GM12875 (cell line): Measurements from ENCODE around the gene CA7.

Experiments
- H3K4me3 ChIP-seq: one replicate; pipeline ENCODE4 v1.5.1; 2011; ENCODE audit warnings: low read depth, low read length, control low read depth
- TF ChIP-seq, protein P1 (sequence below): IDR thresholded peaks from 2 replicates; pipeline ENCODE4 v1.5.1; 2011; ENCODE audit warnings: low read depth, mild to moderate bottlenecking, control low read depth, inconsistent platforms, low read length, moderate library complexity, borderline replicate concordance; ENCODE audit not compliant: insufficient read depth

CA7 gene

DNA sequence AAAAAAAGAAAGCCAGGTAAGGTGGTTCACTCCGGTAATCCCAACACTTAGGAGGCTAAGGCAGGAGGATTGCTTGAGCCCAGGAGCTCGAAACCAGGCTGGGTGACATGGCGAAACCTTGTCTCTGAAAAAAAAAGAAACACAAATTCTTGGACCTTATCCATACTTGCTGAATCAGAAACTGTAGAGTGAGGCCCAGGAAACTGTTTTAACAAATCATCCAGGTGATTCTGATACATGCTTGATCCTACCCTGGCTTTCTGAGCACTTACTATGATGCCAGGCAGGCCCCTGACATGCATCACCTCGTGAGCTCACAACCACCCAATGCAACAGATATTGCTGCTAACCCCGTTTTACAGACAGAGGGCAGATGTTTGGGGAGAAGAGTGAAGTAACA, 9.5 kb upstream of the CA7 start:
- H3K4me3 ChIP-seq = no peak overlapping the region
- TF ChIP-seq, protein P1, sequence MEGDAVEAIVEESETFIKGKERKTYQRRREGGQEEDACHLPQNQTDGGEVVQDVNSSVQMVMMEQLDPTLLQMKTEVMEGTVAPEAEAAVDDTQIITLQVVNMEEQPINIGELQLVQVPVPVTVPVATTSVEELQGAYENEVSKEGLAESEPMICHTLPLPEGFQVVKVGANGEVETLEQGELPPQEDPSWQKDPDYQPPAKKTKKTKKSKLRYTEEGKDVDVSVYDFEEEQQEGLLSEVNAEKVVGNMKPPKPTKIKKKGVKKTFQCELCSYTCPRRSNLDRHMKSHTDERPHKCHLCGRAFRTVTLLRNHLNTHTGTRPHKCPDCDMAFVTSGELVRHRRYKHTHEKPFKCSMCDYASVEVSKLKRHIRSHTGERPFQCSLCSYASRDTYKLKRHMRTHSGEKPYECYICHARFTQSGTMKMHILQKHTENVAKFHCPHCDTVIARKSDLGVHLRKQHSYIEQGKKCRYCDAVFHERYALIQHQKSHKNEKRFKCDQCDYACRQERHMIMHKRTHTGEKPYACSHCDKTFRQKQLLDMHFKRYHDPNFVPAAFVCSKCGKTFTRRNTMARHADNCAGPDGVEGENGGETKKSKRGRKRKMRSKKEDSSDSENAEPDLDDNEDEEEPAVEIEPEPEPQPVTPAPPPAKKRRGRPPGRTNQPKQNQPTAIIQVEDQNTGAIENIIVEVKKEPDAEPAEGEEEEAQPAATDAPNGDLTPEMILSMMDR = no peak

DNA sequence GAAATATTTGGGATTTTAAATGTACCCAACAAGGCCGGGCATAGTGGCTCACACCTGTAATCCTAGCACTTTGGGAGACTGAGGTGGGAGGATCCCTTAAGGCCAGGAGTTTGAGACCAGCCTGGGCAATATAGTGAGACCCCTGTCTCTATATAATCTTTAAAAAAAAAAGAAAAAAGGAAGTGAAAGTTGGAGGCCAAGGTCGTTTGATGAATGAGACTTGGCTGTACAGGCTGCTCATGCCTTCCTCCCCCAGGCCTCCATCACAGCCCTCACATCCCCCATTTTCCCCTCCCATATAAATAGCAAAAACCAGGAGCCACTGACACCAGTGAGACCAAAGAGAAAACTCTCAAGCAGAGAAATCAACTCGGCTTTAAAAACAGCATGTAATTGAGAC, 3.3 kb upstream of the CA7 start:
- TF ChIP-seq, protein P1 = no peak
- H3K4me3 ChIP-seq = no peak overlapping the region

DNA sequence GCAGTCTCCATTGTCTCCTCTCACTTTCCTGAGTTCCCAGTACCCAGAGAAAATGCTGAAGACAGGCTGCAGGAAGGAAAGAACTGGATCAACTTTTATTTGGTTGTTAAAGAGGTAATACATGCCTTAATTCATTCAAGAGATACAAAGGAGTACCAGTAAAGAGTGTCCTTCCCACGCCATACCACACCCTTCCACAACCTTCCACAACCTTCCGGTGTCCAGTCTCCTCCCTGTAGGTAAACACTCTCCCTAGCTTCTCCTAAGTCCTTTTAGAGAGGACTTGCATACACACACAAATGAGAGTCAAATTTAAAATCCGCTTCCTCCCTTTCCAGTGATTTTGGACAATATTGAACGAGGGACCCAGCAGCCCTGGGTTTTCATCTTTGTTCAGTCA, 2.8 kb upstream of the CA7 start:
- no peak overlapping the region for H3K4me3 ChIP-seq
- TF ChIP-seq, protein P1 = no peak

DNA sequence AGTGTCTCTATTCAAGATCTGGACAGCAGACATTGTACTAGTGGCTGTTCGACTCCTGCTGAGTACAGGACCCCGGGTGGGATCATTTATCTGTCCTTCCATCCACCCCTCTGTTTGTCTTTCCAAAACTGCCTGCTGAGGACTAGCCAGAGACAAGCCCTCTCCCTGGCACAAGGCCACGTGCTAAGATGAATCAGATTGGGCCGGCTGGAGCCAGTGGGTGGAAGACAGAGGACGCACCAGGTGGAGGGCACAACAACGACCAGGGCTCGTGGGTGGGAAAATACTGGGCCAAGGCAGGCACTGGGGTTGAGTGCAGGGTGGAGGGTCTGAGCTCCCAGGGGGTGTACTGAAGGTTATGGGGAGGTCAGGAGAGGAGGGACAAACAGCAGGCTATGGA, 1.4 kb upstream of the CA7 start:
- TF ChIP-seq, protein P1 = no peak
- no peak overlapping the region for H3K4me3 ChIP-seq

DNA sequence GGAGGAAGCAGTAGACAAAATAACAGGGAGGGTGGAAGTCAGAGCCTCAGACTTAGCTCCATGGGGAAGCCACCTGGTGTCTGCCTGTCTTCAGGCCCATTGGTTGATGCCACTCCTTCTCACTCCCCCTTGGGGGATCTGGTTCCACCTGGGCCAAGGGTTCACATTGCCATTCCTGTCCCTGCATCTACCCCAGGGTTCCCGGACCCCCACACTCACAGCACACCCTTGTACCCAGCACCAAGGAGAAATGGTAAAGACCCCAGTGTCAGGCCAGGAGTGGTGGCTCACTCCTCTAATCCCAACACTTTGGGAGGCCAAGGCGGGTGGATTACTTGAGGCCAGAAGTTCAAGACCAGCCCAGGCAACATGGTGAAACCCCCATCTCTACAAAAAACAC, 1.0 kb upstream of the CA7 start:
- TF ChIP-seq, protein P1 = no peak
- no peak overlapping the region for H3K4me3 ChIP-seq

DNA sequence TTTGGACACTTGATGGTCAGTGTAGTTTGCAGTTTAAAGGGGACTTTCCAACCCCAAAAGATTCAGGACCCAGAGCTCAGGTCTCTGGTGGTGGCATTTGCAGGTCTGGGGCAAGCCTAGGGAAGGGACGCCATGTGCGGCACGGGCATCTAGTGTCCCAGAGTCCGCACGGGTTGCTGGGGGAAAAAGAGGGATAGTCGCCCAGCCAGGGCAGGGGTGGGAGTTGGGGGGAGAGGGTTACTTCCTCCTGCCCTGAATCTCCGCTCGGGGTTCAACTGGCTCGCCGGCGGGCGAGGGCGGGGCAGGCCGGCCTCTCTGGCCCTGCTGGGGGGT, 239 bp upstream of the CA7 start:
- H3K4me3 ChIP-seq = no peak overlapping the region
- TF ChIP-seq, protein P1 = no peak

DNA sequence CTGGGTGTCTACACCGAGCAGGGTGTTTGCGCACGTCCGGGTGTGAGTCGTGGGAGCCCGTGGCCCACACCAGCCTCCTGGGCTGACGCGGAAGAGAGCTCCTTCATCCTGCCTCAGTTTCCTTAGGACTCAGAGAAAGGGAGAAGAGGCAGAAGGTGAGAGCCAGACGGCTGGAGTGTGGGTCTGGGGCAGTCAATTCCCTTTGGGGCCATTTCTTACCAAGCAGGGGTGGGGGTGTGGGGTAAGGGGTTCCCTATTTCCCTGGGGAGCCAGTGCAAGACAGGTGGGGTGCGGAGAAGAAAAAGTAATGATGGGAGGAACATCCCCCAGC, 831 bp downstream of the CA7 start:
- TF ChIP-seq, protein P1 = no peak
- no peak overlapping the region for H3K4me3 ChIP-seq

DNA sequence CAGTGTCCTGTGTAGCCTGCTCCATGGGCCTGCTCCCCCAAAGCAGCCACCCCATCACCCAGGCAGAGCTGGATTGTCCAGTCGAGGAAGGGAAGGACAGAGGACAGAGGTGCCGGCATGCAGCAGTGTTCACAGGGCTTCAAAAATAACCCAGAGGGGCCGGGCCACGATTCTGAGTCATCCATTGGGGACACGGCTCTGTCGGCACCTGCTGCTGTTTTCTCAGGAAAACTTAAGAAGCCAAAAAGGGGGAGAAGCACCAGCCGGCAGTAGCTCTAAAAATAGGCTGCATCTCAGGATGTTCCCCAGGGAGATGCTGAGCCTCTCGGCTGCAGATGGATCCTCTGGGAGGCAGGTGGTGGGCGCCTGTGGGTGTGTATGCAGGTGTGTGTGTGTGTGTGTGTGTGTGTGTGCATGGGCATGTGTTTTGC, 1.6 kb downstream of the CA7 start:
- TF ChIP-seq, protein P1 = no peak
- H3K4me3 ChIP-seq = no peak overlapping the region
